T-helper 1 cell treated with Interleukin-12 subunit alpha and Interleukin-12 subunit beta and Interleukin-4 antibody, amounts not matched to agents 30 μg/mL and 1 μg/mL, for 36 hours (primary cell): ENCODE data around the gene SCFD2.
A peak's percentile ranks its signal among the peaks of the same experiment; 100 is the strongest.
"Not testable (repeated sequence)": the region's sequence is repeated elsewhere in the genome, so short reads cannot be mapped to it uniquely, and the experiment has no call there.

Experiments
- H3K27ac Mint-ChIP-seq: one replicate; pipeline ENCODE4 v1.8.0; 2021; ENCODE audit warnings: mild to moderate bottlenecking, mixed read lengths
- H3K27me3 Mint-ChIP-seq: one replicate; pipeline ENCODE4 v1.8.0; 2021; ENCODE audit warnings: low read depth, mixed read lengths
- H3K36me3 Mint-ChIP-seq: one replicate; pipeline ENCODE4 v1.8.0; 2021; ENCODE audit warnings: low read depth, mixed read lengths
- H3K4me1 Mint-ChIP-seq: one replicate; pipeline ENCODE4 v1.8.0; 2021; ENCODE audit warnings: low read depth, mixed read lengths
- H3K4me3 Mint-ChIP-seq: one replicate; pipeline ENCODE4 v1.8.0; 2021; ENCODE audit warnings: mild to moderate bottlenecking, moderate library complexity, mixed read lengths
- H3K9me3 Mint-ChIP-seq: one replicate; pipeline ENCODE4 v1.8.0; 2021; ENCODE audit warnings: mixed read lengths

Gene SCFD2

DNA sequence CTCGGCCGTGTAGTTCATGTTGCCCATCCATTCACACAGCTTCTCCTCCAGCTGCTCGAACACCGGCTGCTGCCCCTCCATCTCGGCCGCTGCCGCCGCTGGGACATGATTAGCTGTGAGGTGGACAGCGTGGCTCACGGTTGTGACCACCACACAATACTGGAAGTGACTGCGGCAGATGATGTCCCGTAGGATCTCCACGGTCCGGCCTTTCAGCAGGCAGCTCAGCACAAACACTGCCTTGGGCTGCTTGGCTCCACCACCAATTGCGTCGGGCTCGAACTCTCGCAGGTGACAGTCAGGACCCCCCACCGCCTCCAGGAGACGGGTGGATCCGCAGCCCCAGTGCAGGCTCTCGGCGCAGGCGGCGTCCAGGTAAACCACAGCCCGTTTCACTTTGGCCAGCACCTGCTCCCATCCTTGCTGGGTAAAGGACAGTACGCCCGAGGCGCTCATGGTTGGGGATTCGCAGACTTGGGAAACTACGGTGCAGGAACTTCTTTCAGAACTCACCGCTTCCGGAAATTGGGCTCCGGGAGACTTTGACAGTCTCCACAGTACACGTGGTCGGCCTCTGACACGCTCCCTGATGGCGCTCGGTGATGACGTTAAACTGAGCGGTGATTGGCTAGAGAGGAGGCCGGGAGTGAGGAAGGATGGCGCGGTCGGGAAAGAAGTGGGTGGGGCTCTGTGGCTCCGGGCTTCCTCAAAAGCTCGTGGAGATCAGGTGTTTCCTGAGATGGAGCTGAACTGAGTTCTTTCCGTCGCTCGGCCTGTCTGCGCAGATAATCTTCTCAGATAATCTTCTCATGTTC, at the start of gene SCFD2:
SCFD2 (minus strand) TSS at position 576 of the 815 bp plus-strand sequence.
- H3K4me3 Mint-ChIP-seq: peak within 1 kb of the TSS; percentile 95
- H3K9me3 Mint-ChIP-seq: no peaks in the 10 kb centered on the region
- H3K27me3 Mint-ChIP-seq: peaks cover 22% of the 10 kb centered on the region
- peak within 1 kb of the TSS; percentile 91 for H3K27ac Mint-ChIP-seq
- peaks cover 6% of the 10 kb centered on the region for H3K36me3 Mint-ChIP-seq
- H3K4me1 Mint-ChIP-seq: peaks cover 38% of the 10 kb centered on the region

- peaks cover 40% of the 10 kb centered on the region for H3K4me1 Mint-ChIP-seq
- H3K27me3 Mint-ChIP-seq, H3K9me3 Mint-ChIP-seq, H3K27ac Mint-ChIP-seq, H3K4me3 Mint-ChIP-seq: not testable (repeated sequence)
- peaks cover 30% of the 10 kb centered on the region for H3K36me3 Mint-ChIP-seq
Measured at GRCh38 chr4:53409479-53409878, 43.6 kb upstream of the SCFD2 start.

DNA sequence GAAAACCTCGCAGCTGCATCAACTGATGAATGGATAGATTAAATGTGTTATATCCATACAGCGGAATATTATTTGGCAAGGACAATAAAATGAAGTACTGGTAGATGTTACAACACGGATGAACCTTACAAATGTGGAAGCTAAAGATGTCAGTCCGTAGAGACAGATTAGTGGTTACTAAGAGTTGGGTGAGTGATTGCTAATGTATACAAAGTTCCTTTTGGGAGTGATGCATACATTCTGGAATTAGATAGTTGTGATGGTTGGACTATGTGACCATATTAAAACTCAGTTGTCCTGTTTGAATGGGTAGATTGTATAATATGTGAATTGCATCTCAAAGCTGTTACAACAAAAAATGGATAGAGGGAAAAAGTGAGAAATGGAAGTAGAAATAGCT, 14.4 kb upstream of the SCFD2 start:
- Mint-ChIP-seq H3K36me3 (peaks cover 20% of the 10 kb centered on the region), H3K4me3 (no peak overlapping the region), H3K4me1 (peaks cover 30% of the 10 kb centered on the region), H3K27ac (no peak overlapping the region), H3K9me3 (no peaks in the 10 kb centered on the region), H3K27me3 (peaks cover under 1% of the 10 kb centered on the region)

- H3K27me3 Mint-ChIP-seq: peaks cover 5% of the 10 kb centered on the region
- H3K4me1 Mint-ChIP-seq: peaks cover 30% of the 10 kb centered on the region
- H3K36me3 Mint-ChIP-seq: peaks cover 10% of the 10 kb centered on the region
- H3K9me3 Mint-ChIP-seq: no peaks in the 10 kb centered on the region
- peak overlapping the region; percentile 99 for H3K4me3 Mint-ChIP-seq
- H3K27ac Mint-ChIP-seq: peak overlapping the region; percentile 98
Measured at GRCh38 chr4:53378171-53378482, 12.3 kb upstream of the SCFD2 start.

- peaks cover 10% of the 10 kb centered on the region for H3K36me3 Mint-ChIP-seq
- H3K4me1 Mint-ChIP-seq: peaks cover 30% of the 10 kb centered on the region
- no peaks in the 10 kb centered on the region for H3K9me3 Mint-ChIP-seq
- peak within 1 kb of the TSS; percentile 98 for H3K27ac Mint-ChIP-seq
- peak within 1 kb of the TSS; percentile 99 for H3K4me3 Mint-ChIP-seq
- peaks cover 7% of the 10 kb centered on the region for H3K27me3 Mint-ChIP-seq
Measured at GRCh38 chr4:53377319-53378170, 11.7 kb upstream of the SCFD2 start, which contains the start of gene FIP1L1. Gene FIP1L1, plus strand, starts transcription at chr4:53377641. Its CDS starts 198 bp downstream, at chr4:53377839.

DNA sequence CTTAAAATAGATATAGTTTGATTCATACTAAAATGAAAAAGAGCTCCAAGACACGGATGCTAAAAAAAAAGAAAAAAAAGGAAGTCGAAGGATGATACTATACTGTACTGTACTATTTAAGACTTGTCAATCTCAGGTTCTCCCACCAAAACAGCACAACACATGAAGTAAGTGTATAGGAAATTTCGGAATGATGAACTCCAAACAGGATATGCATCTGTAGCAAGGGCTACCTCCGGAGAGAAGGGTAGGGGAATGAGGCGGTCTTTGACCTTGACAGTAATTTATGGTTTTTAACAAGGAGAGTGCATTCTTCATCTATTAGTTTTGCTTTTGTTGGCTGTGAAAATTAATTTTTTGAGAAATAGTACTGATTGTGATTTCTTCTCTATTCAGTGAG, 11.0 kb upstream of the SCFD2 start:
- Mint-ChIP-seq H3K27me3 (peaks cover 13% of the 10 kb centered on the region), H3K9me3 (no peaks in the 10 kb centered on the region), H3K4me3 (peak overlapping the region; percentile 99), H3K36me3 (peaks cover 10% of the 10 kb centered on the region), H3K27ac (peak overlapping the region; percentile 98), H3K4me1 (peaks cover 25% of the 10 kb centered on the region)

DNA sequence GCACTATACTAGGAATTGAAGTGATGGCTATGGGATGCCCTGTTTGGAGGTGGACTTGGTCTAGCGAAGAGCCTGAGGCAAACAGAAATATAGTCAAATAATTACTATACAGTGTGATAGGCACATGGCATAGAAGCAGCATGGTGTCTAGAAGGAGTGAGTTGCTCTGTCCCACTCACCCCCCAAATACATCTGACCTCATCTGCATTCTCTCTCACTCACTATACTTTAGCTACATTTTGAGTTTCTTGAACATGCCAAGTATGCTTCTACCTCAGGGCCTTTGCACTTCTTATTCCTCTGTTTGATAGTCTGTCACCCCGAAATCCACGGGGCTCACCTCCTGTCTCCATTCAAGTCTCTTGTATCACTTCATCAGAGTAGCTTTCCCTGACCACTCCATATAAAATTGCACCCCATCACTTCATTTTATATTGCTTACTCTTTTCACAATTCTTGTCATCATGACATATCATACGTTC, 9.0 kb upstream of the SCFD2 start:
- H3K27ac Mint-ChIP-seq: no peak overlapping the region
- H3K27me3 Mint-ChIP-seq: peaks cover 28% of the 10 kb centered on the region
- H3K4me3 Mint-ChIP-seq: no peak overlapping the region
- H3K36me3 Mint-ChIP-seq: peaks cover 6% of the 10 kb centered on the region
- peaks cover 16% of the 10 kb centered on the region for H3K4me1 Mint-ChIP-seq
- H3K9me3 Mint-ChIP-seq: no peaks in the 10 kb centered on the region

- H3K4me3 Mint-ChIP-seq: no peak overlapping the region
- H3K9me3 Mint-ChIP-seq: no peaks in the 10 kb centered on the region
- peaks cover 5% of the 10 kb centered on the region for H3K4me1 Mint-ChIP-seq
- H3K27me3 Mint-ChIP-seq: peaks cover 46% of the 10 kb centered on the region
- no peak overlapping the region for H3K27ac Mint-ChIP-seq
- no peaks in the 10 kb centered on the region for H3K36me3 Mint-ChIP-seq
Measured at GRCh38 chr4:53371843-53372521, 6.1 kb upstream of the SCFD2 start.

DNA sequence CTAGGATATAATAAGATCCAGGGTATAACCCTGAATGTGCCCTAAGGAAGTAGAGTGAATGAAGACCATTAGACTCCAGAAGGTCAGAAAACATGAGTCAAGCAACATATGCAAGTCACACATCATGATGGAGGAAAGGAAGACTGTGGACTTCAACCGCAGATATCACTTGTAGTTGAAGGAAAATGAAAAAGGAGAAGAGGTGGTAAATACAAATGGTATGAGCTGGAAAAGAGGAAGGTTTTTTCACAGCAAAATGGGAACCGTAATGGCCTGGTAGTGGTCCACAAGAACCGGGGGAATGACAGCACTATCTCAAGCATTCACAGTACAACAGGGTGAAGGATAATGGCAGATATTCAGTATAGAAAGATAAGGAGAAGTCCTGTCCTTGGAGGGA, 5.2 kb upstream of the SCFD2 start:
- peaks cover 11% of the 10 kb centered on the region for H3K4me1 Mint-ChIP-seq
- H3K36me3 Mint-ChIP-seq: no peaks in the 10 kb centered on the region
- no peak overlapping the region for H3K4me3 Mint-ChIP-seq
- H3K9me3 Mint-ChIP-seq: no peaks in the 10 kb centered on the region
- peaks cover 46% of the 10 kb centered on the region for H3K27me3 Mint-ChIP-seq
- H3K27ac Mint-ChIP-seq: no peak overlapping the region

GRCh38 chr4:53367721-53368120, 1.9 kb upstream of the SCFD2 start:
- H3K36me3 Mint-ChIP-seq: peaks cover 1% of the 10 kb centered on the region
- peaks cover 38% of the 10 kb centered on the region for H3K27me3 Mint-ChIP-seq
- no peak overlapping the region for H3K27ac Mint-ChIP-seq
- peaks cover 24% of the 10 kb centered on the region for H3K4me1 Mint-ChIP-seq
- no peaks in the 10 kb centered on the region for H3K9me3 Mint-ChIP-seq
- no peak overlapping the region for H3K4me3 Mint-ChIP-seq

DNA sequence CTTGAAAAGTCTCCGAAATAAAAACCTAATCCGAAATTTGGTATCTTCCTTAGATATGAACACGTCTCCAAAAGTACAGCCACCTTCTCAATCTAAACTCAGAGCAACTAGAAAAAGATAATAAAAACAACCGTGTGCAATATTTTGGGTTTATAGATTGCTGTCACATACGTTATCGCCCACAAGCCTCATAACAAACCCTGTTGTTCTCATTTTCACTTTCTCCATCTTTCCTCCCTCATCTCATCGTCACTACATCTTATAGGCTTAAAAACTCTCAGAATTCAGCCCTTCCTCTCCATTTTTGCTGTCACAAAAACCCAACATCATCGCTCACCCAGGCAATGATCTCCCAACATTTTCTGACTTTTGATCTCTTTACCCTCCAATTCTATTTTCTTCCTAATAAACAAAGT, 448 bp upstream of the SCFD2 start:
- H3K4me1 Mint-ChIP-seq: peaks cover 34% of the 10 kb centered on the region
- peaks cover 27% of the 10 kb centered on the region for H3K27me3 Mint-ChIP-seq
- peak overlapping the region; percentile 95 for H3K4me3 Mint-ChIP-seq
- peak overlapping the region; percentile 91 for H3K27ac Mint-ChIP-seq
- no peaks in the 10 kb centered on the region for H3K9me3 Mint-ChIP-seq
- H3K36me3 Mint-ChIP-seq: peaks cover 6% of the 10 kb centered on the region

GRCh38 chr4:53365121-53365485, 758 bp downstream of the SCFD2 start:
- Mint-ChIP-seq H3K27me3 (peaks cover 20% of the 10 kb centered on the region), H3K9me3 (no peaks in the 10 kb centered on the region), H3K36me3 (peaks cover 6% of the 10 kb centered on the region), H3K27ac (peak overlapping the region; percentile 91), H3K4me3 (peak overlapping the region; percentile 95), H3K4me1 (peaks cover 42% of the 10 kb centered on the region)

DNA sequence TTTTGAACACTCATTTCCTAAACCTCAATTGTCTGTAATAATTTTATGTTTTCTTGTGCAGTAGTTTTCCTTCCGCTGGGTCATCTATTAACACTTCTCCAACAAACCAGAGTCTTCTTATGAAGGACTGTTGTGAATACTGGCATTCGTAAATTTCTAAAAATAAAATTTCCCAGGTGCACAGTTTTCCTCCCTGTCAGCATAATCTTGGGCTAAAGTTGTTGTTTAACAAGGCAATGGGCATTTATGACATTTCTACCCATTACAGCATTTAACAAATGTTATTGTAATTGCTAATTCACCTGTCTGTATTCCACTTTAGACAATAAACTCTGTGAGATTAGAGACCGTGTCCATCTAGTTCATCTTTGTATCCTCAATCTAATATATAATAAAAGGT, 1.2 kb downstream of the SCFD2 start:
- Mint-ChIP-seq H3K4me1 (peaks cover 44% of the 10 kb centered on the region), H3K36me3 (peaks cover 8% of the 10 kb centered on the region), H3K27ac (peak overlapping the region; percentile 91), H3K27me3 (peaks cover 17% of the 10 kb centered on the region), H3K4me3 (peak overlapping the region; percentile 95), H3K9me3 (no peaks in the 10 kb centered on the region)

- H3K9me3 Mint-ChIP-seq: no peaks in the 10 kb centered on the region
- peaks cover 46% of the 10 kb centered on the region for H3K4me1 Mint-ChIP-seq
- H3K36me3 Mint-ChIP-seq: peaks cover 11% of the 10 kb centered on the region
- H3K4me3 Mint-ChIP-seq: peak overlapping the region; percentile 65
- H3K27me3 Mint-ChIP-seq: no peaks in the 10 kb centered on the region
- H3K27ac Mint-ChIP-seq: no peak overlapping the region
Measured at GRCh38 chr4:53362093-53362492, 3.8 kb downstream of the SCFD2 start.
